ENCODE measurements around the gene LOXL3.

DNA sequence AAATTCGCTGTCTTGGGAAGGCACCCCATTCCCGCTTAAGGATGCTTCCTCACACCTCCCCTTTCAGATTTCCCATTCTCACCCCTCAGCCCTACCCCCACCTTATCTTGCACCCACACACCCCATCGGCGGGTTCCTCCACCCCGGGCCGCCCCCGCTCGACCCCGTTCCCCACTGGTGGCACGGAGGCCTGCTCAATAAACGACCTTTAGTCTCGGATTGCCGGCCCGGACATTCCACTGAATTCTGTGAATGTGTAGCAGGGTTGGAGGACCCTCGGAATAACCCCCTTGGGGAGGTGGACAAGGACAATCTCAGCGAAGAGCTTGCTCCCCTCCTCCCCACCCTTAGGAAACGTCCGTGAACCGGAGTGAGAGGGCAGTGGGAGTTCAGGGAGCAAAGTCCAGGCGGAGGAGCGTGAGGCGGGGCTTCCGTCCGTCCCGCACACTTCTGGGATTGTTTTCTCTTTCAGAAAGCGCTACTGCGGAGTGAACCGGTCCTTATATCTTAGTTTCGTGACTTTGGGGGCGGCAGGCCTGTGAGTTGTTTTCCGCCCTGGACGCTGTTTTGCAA is 51.5 kb downstream of the LOXL3 start:
- TF ChIP-seq, protein P1, sequence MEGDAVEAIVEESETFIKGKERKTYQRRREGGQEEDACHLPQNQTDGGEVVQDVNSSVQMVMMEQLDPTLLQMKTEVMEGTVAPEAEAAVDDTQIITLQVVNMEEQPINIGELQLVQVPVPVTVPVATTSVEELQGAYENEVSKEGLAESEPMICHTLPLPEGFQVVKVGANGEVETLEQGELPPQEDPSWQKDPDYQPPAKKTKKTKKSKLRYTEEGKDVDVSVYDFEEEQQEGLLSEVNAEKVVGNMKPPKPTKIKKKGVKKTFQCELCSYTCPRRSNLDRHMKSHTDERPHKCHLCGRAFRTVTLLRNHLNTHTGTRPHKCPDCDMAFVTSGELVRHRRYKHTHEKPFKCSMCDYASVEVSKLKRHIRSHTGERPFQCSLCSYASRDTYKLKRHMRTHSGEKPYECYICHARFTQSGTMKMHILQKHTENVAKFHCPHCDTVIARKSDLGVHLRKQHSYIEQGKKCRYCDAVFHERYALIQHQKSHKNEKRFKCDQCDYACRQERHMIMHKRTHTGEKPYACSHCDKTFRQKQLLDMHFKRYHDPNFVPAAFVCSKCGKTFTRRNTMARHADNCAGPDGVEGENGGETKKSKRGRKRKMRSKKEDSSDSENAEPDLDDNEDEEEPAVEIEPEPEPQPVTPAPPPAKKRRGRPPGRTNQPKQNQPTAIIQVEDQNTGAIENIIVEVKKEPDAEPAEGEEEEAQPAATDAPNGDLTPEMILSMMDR (optimal IDR thresholded peaks at IDR 0.05 in 1 of 3, IDR thresholded peaks at IDR 0.05 in 1 of 3, conservative IDR thresholded peaks at IDR 0.05 in 1 of 3; ENCODE audit: extremely low read depth in 1 of 3, insufficient read depth in 2 of 3, low read length in 3 of 3) = no peak
- TF ChIP-seq EZH2 (IDR thresholded peaks at IDR 0.05; ENCODE audit: low read length) = no peak

Measured in keratinocyte (primary cell).